Kidney (tissue), 14 donors: Measurements from ENCODE around the gene RIN3. TPM values are rescaled to one million over a fixed set of nuclear protein-coding genes. Genes with fewer than 3 reads are reported as not detected.

Experiments used
- DNase-seq, 5 donors: peaks; one replicate each; pipeline ENCODE4 v3.0.0-alpha.2; 2013 to 2020
- FAIRE-seq: peaks from 2 replicates; lab custom pipeline; 2012; peaks lifted over from hg19 to GRCh38; lab: Jason Lieb, UNC
- H3K27ac ChIP-seq, 2 donors: one replicate each; pipeline ENCODE4 v1.7.0; 2013; ENCODE audit warnings: low read depth in 2 of 2, low read length in 2 of 2, inconsistent platforms in 1 of 2
- H3K27me3 ChIP-seq: one replicate; pipeline ENCODE4 v1.7.1; 2013; ENCODE audit warnings: low read length, inconsistent platforms; ENCODE audit not compliant: control insufficient read depth, insufficient read depth
- H3K36me3 ChIP-seq, 3 donors: one replicate each; pipeline versions ENCODE4 v1.7.0 to v1.7.1; 2013; ENCODE audit warnings: low read length in 3 of 3, control low read depth in 1 of 3, inconsistent platforms in 1 of 3; ENCODE audit not compliant: insufficient read depth in 3 of 3, control insufficient read depth in 2 of 3
- H3K4me1 ChIP-seq, 3 donors: one replicate each; pipeline versions ENCODE4 v1.7.0 to v1.7.1; 2013; ENCODE audit warnings: low read length in 3 of 3, inconsistent platforms in 1 of 3, low read depth in 1 of 3; ENCODE audit not compliant: control insufficient read depth in 2 of 3, insufficient read depth in 2 of 3
- H3K4me3 ChIP-seq, 3 donors: one replicate each; pipeline versions ENCODE4 v1.7.0 to v1.8.1; 2013; ENCODE audit warnings: low read length in 3 of 3, control low read depth in 1 of 3, inconsistent platforms in 1 of 3
- H3K9ac ChIP-seq, 3 donors: one replicate each; pipeline versions ENCODE4 v1.7.0 to v1.7.1; 2013; ENCODE audit warnings: low read length in 3 of 3, control low read depth in 1 of 3, inconsistent platforms in 1 of 3
- H3K9me3 ChIP-seq, 3 donors: one replicate each; pipeline versions ENCODE4 v1.7.0 to v1.7.1; 2013; ENCODE audit warnings: low read length in 3 of 3, control low read depth in 1 of 3, inconsistent platforms in 1 of 3; ENCODE audit not compliant: control insufficient read depth in 2 of 3, insufficient read depth in 1 of 3
- CTCF ChIP-seq: IDR thresholded peaks from 3 replicates; pipeline ENCODE4 v1.5.1; 2012; ENCODE audit warnings: mild to moderate bottlenecking, moderate library complexity, borderline replicate concordance; ENCODE audit not compliant: insufficient read depth; ENCODE audit errors: extremely low read depth
- intact Hi-C: fragments of 100-400 bp; cut with DNase I; formaldehyde crosslinking; loops from one replicate; pipeline ENCODE4 v1.11.1; 2022
- polyA plus RNA-seq: library from polyadenylated mRNA; stranded (reverse); fragments of 350-450 nt; fragmentation: Illumina TruSeq; extraction: RNeasy Lipid Tissue Mini Kit (QIAGEN cat#74804); gene quantifications from one replicate; pipeline ENCODE4 v1.2.3, GENCODE V29; 2014; ENCODE audit warnings: low read depth, low replicate concordance; ENCODE audit not compliant: insufficient read depth
- total RNA-seq: library from RNA; stranded (reverse); fragmentation: NEBNext Ultra II Directional; extraction: Animal tissue kit (Norgen Biotek cat#: 25700); gene quantifications from one replicate; pipeline ENCODE4 v1.2.1, GENCODE V29; 2021
- donor health status: control.
- donor health status: control.
- donor health status: control.
- donor health status: control.
- donor health status: control.
- donor health status: DM: yes; HTN: yes; CAD: no.
- donor health status: Normal renal cell carcinoma (clear cell type).

RIN3 gene
- total and polyA plus RNA-seq, 2 donors from 2014 or later, result 7.1 to 30.4 TPM

DNA sequence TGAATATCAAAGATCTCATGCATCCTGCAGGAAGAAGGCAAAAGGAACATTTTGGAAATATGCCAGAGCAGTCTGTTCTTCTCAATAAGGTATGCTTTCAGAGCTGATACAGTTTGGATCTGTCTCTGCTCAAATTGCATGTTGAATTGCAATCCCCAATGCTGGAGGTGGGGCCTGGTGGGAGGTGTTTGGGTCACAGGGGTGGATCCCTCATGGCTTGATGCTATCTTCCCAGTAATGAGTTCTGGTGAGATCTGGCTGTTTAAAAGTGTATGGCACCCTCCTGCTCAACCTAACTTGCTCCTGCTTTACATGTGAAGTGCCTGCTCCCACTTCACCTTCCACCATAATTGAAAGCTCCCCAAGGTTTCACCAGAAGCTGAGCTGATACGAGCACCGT, 76.6 kb downstream of the RIN3 start:
- intact Hi-C loops, result no loop called here
- DNase-seq, result no peak
- Histone ChIP-seq H3K36me3 (no peaks in the 10 kb centered on the region), H3K27me3 (no peaks in the 10 kb centered on the region), H3K4me1 (no peaks in the 10 kb centered on the region), H3K4me3 (no peak overlapping the region), H3K9me3 (no peaks in the 10 kb centered on the region), H3K27ac (no peak overlapping the region), H3K9ac (no peak overlapping the region)
- FAIRE-seq, result no peak
- no peak for TF ChIP-seq CTCF

GRCh38 chr14:92590941-92591340, 77.4 kb downstream of the RIN3 start:
- no peak overlapping the region for H3K9ac ChIP-seq
- no peaks in the 10 kb centered on the region for H3K27me3 ChIP-seq
- no peak for TF ChIP-seq CTCF
- no peaks in the 10 kb centered on the region for H3K9me3 ChIP-seq
- H3K27ac ChIP-seq, result no peak overlapping the region
- H3K4me3 ChIP-seq, result no peak overlapping the region
- intact Hi-C loops, result no loop called here
- no peak for DNase-seq
- no peak for FAIRE-seq
- H3K36me3 ChIP-seq, result no peaks in the 10 kb centered on the region
- H3K4me1 ChIP-seq, result no peaks in the 10 kb centered on the region

DNA sequence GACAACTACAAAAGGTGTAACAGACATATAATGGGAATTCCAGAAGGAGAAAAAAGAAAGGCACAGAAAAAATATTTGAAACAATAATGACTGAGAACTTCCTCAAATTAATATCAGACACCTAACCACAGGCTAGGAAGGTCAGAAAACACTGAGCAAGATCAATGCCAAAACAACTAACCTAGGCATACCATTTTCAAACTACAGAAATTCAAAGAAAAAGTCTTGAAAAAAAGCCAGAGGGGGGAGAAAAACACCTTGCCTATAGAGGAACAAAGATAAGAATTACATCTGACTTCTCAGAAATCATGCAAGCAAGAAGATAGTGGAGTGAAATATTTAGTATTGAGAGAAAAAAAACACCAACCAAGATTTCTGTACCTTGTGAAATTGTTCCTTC, 77.8 kb downstream of the RIN3 start:
- H3K9me3 ChIP-seq, result no peaks in the 10 kb centered on the region
- H3K4me3 ChIP-seq, result no peak overlapping the region
- H3K4me1 ChIP-seq, result no peaks in the 10 kb centered on the region
- DNase-seq (no peak), FAIRE-seq (no peak)
- no peaks in the 10 kb centered on the region for H3K36me3 ChIP-seq
- TF ChIP-seq CTCF, result no peak
- H3K27ac ChIP-seq, result no peak overlapping the region
- no peak overlapping the region for H3K9ac ChIP-seq
- no peaks in the 10 kb centered on the region for H3K27me3 ChIP-seq
- intact Hi-C loops, result no loop called here

GRCh38 chr14:92595267-92595666, 81.7 kb downstream of the RIN3 start:
- no peak overlapping the region for H3K9ac ChIP-seq
- DNase-seq (no peak), FAIRE-seq (no peak)
- intact Hi-C loops, result no loop called here
- H3K27ac ChIP-seq, result no peak overlapping the region
- no peaks in the 10 kb centered on the region for H3K4me1 ChIP-seq
- no peaks in the 10 kb centered on the region for H3K9me3 ChIP-seq
- no peak overlapping the region for H3K4me3 ChIP-seq
- no peaks in the 10 kb centered on the region for H3K27me3 ChIP-seq
- no peak for TF ChIP-seq CTCF
- no peaks in the 10 kb centered on the region for H3K36me3 ChIP-seq
